Measurements from ENCODE around the gene TPM2. TPM values are rescaled to one million over a fixed set of nuclear protein-coding genes. Genes with fewer than 3 reads are reported as not detected.

The TPM2 gene
- total and polyA plus RNA-seq, 9 of the 15 experiments (the other 6 are each of a cell fraction or from before 2014, with no cell fraction given), result 0.28 to 16.1 (median 4.5) TPM

- TF ChIP-seq HMBOX1 (IDR thresholded peaks at IDR 0.05) (no peak), PRDM10 (IDR thresholded peaks at IDR 0.05; ENCODE audit: partially characterized antibody) (no peak), ZNF12 (CRISPR knock-in tag; IDR thresholded peaks at IDR 0.05) (no peak), PHF21A (IDR thresholded peaks at IDR 0.05; ENCODE audit: borderline replicate concordance, low read depth) (no peak), ATF2 (CRISPR knock-in tag; IDR thresholded peaks at IDR 0.05) (no peak), EHMT2 (IDR thresholded peaks at IDR 0.05) (no peak), E2F1 (CRISPR knock-in tag; IDR thresholded peaks at IDR 0.05) (peak; percentile 91), SAFB2 (IDR thresholded peaks at IDR 0.05; ENCODE audit: borderline replicate concordance, low read depth, low read length, severe bottlenecking) (no peak), CCAR2 (IDR thresholded peaks at IDR 0.05; ENCODE audit: low read depth, low read length) (no peak), ILK (tag; IDR thresholded peaks at IDR 0.05; ENCODE audit: borderline replicate concordance, low read depth) (no peak), ETS1 (conservative IDR thresholded peaks at IDR 0.05; ENCODE audit: control insufficient read depth, low read depth, low read length) (no peak), MAFF (IDR thresholded peaks at IDR 0.05; ENCODE audit: low read length) (no peak), HNRNPUL1 (IDR thresholded peaks at IDR 0.05; ENCODE audit: low read length) (no peak), SMC3 (conservative IDR thresholded peaks at IDR 0.05; ENCODE audit: insufficient read depth, low read depth, low read length) (no peak), SRSF1 (IDR thresholded peaks at IDR 0.05; ENCODE audit: low read depth, low read length) (no peak)
Observed at GRCh38 chr9:35664531-35665470, 24.9 kb downstream of the TPM2 start, which contains the start of gene ARHGEF39 (continued).
